ENCODE results near the gene HTD2.
A peak's percentile ranks its signal among the peaks of the same experiment; 100 is the strongest.

Gene HTD2

GRCh38 chr3:58293516-58293915, 12.8 kb upstream of the HTD2 start:
- DNase-seq: no peak

- no peak for DNase-seq
Measured at GRCh38 chr3:58296269-58296668, 10.1 kb upstream of the HTD2 start.

- no peak for DNase-seq
Measured at GRCh38 chr3:58296843-58297242, 9.5 kb upstream of the HTD2 start.

DNA sequence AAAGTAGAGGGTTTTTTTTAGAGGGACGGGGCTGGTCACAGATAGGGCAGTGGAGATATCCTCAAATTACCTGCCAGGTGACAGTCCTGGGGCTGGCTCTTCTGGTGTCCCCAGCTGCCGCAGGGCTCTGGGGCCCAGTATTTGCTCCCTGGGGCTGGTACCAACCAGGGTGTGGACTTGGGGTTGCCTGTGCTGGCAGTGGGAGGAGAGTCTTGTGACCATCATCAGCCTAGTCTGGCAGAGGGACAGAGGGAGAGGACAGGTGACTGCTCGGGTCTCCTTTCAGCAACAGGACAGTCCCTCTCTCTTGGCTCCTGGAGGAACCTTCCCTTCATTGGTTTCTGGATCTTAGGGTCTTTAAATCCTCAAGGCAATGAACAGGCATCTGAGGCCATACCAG, 8.1 kb upstream of the HTD2 start:
- DNase-seq: no peak

GRCh38 chr3:58299075-58299474, 7.2 kb upstream of the HTD2 start:
- no peak for DNase-seq

DNA sequence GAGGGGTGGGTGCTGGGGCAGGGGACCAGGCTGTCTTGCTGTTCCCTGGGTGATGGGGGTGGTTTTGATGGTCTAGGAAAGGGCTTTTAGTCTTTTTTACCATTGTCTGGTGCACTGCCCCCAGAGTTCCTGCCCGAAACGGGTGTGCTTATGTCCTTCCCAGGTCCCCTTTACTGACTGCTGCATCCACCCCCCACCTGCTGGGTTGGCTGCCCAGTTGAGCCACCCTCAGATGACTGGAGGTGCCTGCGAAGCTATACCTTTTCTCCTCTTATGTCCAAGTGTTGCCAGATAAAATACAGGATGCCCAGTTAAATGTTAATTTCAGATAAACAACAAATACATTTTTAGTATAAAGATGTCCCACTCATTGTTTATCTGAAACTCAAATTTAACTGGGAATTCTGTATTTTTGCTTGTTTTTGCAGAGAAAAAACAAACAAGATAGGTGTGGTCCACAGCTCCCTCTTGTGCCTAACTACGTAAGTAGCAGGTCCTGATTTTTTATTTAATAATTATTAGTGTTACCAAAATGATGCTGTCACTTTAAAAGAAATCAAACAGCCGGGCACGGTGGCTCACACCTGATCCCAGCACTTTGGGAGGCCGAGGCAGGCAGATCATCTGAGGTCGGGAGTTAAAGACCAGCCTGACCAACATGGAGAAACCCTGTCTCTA, 6.3 kb upstream of the HTD2 start:
- DNase-seq: no peak

DNA sequence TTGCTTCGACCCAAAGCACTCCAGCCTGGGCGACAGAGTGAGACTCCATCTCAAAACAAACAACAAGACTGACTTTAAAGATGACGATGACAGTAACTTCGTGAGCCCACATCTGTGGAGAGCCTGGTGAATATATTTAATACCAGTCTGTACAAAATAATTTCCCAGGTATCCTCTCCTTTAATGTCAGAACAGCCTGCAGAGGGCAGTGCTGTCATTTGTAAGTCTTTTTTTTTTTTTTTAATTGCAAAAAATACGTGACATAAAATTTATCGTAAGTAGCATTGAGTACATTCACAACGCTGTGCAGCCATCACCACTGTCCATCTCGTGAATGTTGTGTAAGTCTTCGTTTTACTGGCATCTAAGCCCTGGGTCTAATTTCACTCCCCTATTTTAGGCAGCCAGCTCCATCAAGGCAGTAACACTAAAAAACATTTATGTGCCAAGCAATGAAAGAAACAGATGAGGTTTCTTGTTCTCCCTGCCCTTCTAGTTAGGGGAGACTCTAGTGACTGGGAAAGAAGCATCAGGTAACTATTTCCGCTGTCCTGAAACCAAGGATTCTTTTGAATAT, 1.4 kb downstream of the HTD2 start:
- peak; percentile 20 to 24 for DNase-seq

GRCh38 chr3:58308728-58309127, 2.4 kb downstream of the HTD2 start:
- no peak for DNase-seq

- no peak for DNase-seq
Measured at GRCh38 chr3:58317811-58318210, 11.5 kb downstream of the HTD2 start.

- no peak for DNase-seq
Measured at GRCh38 chr3:58321791-58322190, 15.5 kb downstream of the HTD2 start.

GRCh38 chr3:58322793-58323192, 16.5 kb downstream of the HTD2 start:
- DNase-seq: no peak

- DNase-seq: no peak
Measured at GRCh38 chr3:58323529-58324390, 17.4 kb downstream of the HTD2 start.

GRCh38 chr3:58324391-58325390, 18.4 kb downstream of the HTD2 start:
- no peak for DNase-seq

DNA sequence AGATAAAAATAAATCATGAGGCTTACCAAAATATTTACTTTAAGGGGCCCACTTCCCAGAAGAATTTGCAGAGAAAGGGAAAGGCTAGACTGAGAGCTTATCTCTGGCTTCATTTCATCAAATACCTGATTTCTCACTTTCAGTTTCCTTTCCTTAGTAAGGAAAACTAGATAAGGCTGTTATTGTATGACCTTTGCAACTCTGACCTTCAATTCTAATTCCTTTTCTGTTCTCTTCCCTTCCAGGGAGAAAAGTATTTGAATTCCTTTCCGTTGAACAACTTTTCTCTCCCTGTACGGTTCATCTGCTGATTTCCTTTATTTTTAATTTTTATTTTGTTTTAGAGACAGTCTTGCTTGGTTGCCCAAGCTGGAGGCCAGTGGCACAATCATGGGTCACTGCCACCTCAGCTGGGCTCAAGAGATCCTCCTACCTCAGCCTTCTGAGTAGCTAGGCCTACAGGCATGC, 19.2 kb downstream of the HTD2 start:
- DNase-seq: no peak

DNA sequence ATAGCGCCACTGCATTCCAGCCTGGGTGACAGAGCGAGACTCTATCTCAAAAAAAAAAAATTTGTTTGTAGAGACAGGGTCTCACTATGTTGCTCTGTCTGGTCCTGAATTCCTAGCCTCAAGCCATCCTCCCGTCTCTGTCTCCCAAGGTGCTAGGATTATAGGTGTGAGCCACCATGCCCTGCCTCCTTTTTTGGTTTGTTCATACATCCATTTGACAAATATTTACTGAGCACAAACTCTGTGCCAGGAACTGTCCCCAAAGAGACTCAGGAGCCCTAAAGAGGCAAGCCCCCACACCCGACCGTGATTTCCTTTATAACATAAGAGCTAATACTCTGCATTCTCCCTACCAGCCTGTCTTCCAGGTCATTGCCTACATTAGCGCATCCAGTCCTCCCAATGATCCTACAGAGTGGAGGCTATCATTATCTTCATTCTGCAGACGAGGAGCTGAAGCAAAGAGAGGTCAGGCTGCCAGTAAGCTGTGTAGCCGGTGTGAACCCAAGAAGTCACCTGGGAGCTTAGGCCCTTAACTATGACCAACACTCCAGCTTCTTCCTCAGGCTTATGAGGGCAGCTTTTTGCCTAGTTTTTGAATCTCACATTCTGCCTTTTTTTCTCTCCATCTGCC, 20.1 kb downstream of the HTD2 start:
- no peak for DNase-seq

GRCh38 chr3:58329150-58329921, 23.0 kb downstream of the HTD2 start:
- no peak for DNase-seq

DNA sequence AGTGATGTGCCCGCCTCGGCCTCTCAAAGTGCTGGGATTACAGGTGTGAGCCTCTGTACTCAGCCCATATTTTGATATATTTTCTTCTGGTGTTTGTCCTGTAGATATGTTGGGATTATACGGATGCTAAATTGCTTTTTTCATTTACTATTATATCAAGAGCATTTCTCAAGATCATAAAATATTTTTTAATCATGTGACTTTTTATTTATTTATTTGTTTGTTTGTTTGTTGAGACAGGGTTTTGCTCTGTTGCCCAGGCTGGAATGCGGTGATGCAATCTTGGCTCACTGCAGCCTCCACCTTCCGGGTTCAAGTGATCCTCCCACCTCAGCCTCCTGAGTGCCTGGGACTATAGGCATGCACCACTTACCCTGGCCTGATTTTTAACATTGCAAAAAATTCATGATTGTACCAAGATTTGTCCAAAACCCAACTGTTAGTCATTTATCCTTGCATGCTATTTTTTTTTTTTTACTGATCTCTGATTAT, 23.6 kb downstream of the HTD2 start:
- DNase-seq: no peak

DNA sequence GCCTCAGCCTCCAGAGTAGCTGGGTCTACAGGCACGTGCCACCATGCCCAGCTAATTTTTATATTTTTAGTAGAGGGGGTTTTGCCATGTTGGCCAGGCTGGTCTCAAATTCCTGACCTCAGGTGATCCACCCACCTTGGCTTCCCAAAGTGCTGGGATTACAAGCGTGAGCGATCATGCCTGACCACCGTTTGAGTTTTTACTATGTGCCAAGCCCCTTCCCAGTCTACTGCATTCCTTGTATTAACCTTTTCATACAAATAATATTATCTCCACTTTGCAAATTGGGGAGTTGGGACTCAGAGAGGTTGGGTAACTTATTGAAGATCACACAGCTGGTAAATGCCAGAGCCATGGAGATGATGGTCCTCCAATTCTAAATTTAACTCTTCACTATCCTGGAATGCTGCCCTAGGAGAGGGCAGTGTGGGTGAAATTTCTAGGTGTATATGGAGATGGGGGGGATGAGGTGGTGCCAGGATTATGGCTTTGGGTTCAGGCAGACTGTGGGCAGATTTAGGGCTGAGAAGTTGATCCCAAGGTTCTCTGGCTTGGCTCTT, 25.4 kb downstream of the HTD2 start:
- no peak for DNase-seq

- DNase-seq: peak; percentile 73 to 80
Measured at GRCh38 chr3:58332575-58333188, 26.4 kb downstream of the HTD2 start, which contains the start of gene PXK. TSS of gene PXK (plus strand) at chr3:58332892. CDS start at chr3:58332989, 97 bp downstream.
